IMR-90 (cell line): ENCODE results near the gene BUB1. TPM values are rescaled to one million over a fixed set of nuclear protein-coding genes. Genes with fewer than 3 reads are reported as not detected.

Experiments used
- ATAC-seq: fragments of 200-7000 bp; cut with Tn5 transposase; 2 replicates; pipeline ENCODE4 v1.9.1; 2020; ENCODE audit warnings: low read depth, mild to moderate bottlenecking, moderate library complexity
- BruUV-seq: library from RNA; stranded (reverse); fragments of 400-500 nt; replicated peaks from 2 replicates; lab custom pipeline; 2021; lab: Mats Ljungman, UMichigan
- CTCF ChIA-PET: fragments of 300-600 bp; formaldehyde crosslinking; extraction: SDS; loops from one replicate; lab custom pipeline; 2021; ENCODE audit warnings: antibody characterized with exemption; lab: Yijun Ruan, JAX
- POLR2A ChIA-PET: fragments of 300-600 bp; sonication (Branson Sonifier 250); formaldehyde crosslinking; loops from one replicate; lab custom pipeline; 2022; ENCODE audit warnings: antibody characterized with exemption; ENCODE audit not compliant: unreplicated experiment; lab: Charles Lee
- DNase-seq: peaks from one replicate; pipeline ENCODE4 v3.0.0; 2013
- H2AFZ ChIP-seq: replicated peaks from 2 replicates; pipeline ENCODE3; 2013; ENCODE audit warnings: low read length, mild to moderate bottlenecking; ENCODE audit not compliant: poor library complexity
- H2AK5ac ChIP-seq: 2 replicates; pipeline ENCODE4 v1.6.1; 2013; ENCODE audit warnings: low read depth, low read length, inconsistent platforms
- H2AK9ac ChIP-seq: replicated peaks from 2 replicates; pipeline ENCODE3; 2013; ENCODE audit warnings: mild to moderate bottlenecking, low read depth, low read length, moderate library complexity; ENCODE audit not compliant: poor library complexity
- H2BK120ac ChIP-seq: 2 replicates; pipeline ENCODE4 v1.6.1; 2013; ENCODE audit warnings: low read depth, low read length, inconsistent platforms
- H2BK15ac ChIP-seq: 3 replicates; pipeline ENCODE4 v1.6.1; 2013; ENCODE audit warnings: low read depth, low read length, inconsistent platforms
- H2BK20ac ChIP-seq: 2 replicates; pipeline ENCODE4 v1.6.1; 2013; ENCODE audit warnings: low read depth, mild to moderate bottlenecking, inconsistent platforms, low read length, moderate library complexity
- H2BK5ac ChIP-seq: 2 replicates; pipeline ENCODE4 v1.6.1; 2013; ENCODE audit warnings: mild to moderate bottlenecking, low read depth, low read length, inconsistent platforms; ENCODE audit not compliant: poor library complexity, severe bottlenecking
- H3K14ac ChIP-seq: replicated peaks from 2 replicates; pipeline ENCODE4 v1.6.1; 2013; ENCODE audit warnings: low read depth, low read length, inconsistent platforms
- H3K18ac ChIP-seq: 2 replicates; pipeline ENCODE4 v1.6.1; 2013; ENCODE audit warnings: low read depth, low read length, control low read depth
- H3K23ac ChIP-seq: 2 replicates; pipeline ENCODE4 v1.6.1; 2013; ENCODE audit warnings: low read depth, low read length, inconsistent platforms
- H3K27ac ChIP-seq: 2 replicates; pipeline ENCODE4 v1.5.1; 2013; ENCODE audit warnings: mild to moderate bottlenecking, control low read depth, low read length; ENCODE audit not compliant: insufficient read depth
- H3K27me3 ChIP-seq: 2 replicates; pipeline ENCODE4 v1.6.1; 2013; ENCODE audit warnings: low read length; ENCODE audit not compliant: control insufficient read depth, insufficient read depth
- H3K36me3 ChIP-seq: 2 replicates; pipeline ENCODE4 v1.6.1; 2013; ENCODE audit warnings: low read length, mixed read lengths; ENCODE audit not compliant: control insufficient read depth, insufficient read depth
- H3K4ac ChIP-seq: 2 replicates; pipeline ENCODE4 v1.6.1; 2013; ENCODE audit warnings: low read depth, low read length, inconsistent platforms
- H3K4me1 ChIP-seq: 2 replicates; pipeline ENCODE4 v1.6.1; 2013; ENCODE audit warnings: low read length, mixed read lengths; ENCODE audit not compliant: control insufficient read depth, insufficient read depth
- H3K4me2 ChIP-seq: 2 replicates; pipeline ENCODE4 v1.6.1; 2013; ENCODE audit warnings: low read depth, mild to moderate bottlenecking, control low read depth, low read length, moderate library complexity
- H3K4me3 ChIP-seq: 2 replicates; pipeline ENCODE4 v1.5.1; 2013; ENCODE audit warnings: low read depth, mild to moderate bottlenecking, control low read depth, low read length, moderate library complexity; ENCODE audit not compliant: insufficient read depth
- H3K56ac ChIP-seq: 2 replicates; pipeline ENCODE4 v1.6.1; 2013; ENCODE audit warnings: low read length, inconsistent platforms; ENCODE audit not compliant: insufficient read depth; ENCODE audit errors: extremely low read depth
- H3K79me1 ChIP-seq, 2 experiments: 2 replicates each; pipeline ENCODE4 v1.6.1; 2013; ENCODE audit warnings: low read length in 2 of 2, inconsistent platforms in 1 of 2, low read depth in 1 of 2
- H3K9ac ChIP-seq: 2 replicates; pipeline ENCODE4 v1.6.1; 2013; ENCODE audit warnings: low read depth, low read length, control low read depth
- H3K9me1 ChIP-seq: 2 replicates; pipeline ENCODE4 v1.6.1; 2013; ENCODE audit warnings: low read length, inconsistent platforms; ENCODE audit not compliant: insufficient read depth
- H3K9me3 ChIP-seq: 2 replicates; pipeline ENCODE4 v1.6.1; 2013; ENCODE audit warnings: low read length; ENCODE audit not compliant: control insufficient read depth, insufficient read depth
- H4K20me1 ChIP-seq: 2 replicates; pipeline ENCODE4 v1.6.1; 2013; ENCODE audit warnings: low read length, inconsistent platforms; ENCODE audit not compliant: insufficient read depth
- H4K5ac ChIP-seq: 2 replicates; pipeline ENCODE4 v1.6.1; 2013; ENCODE audit warnings: mild to moderate bottlenecking, low read depth, low read length, control low read depth
- H4K8ac ChIP-seq, 2 experiments: 2 replicates each; pipeline ENCODE4 v1.6.1; 2013; ENCODE audit warnings: low read depth in 2 of 2, low read length in 2 of 2, control low read depth in 1 of 2, inconsistent platforms in 1 of 2
- H4K91ac ChIP-seq: 2 replicates; pipeline ENCODE4 v1.6.1; 2013; ENCODE audit warnings: low read depth, low read length, inconsistent platforms; ENCODE audit not compliant: insufficient read depth
- MXI1 ChIP-seq: IDR thresholded peaks from 2 replicates; pipeline ENCODE4 v1.6.1; 2012; ENCODE audit warnings: low read depth, mild to moderate bottlenecking, low read length, moderate library complexity, borderline replicate concordance
- SMC3 ChIP-seq: fragments of 150-350 bp; IDR thresholded peaks from 2 replicates; pipeline ENCODE4 v1.6.1; 2016; ENCODE audit warnings: low read depth, mild to moderate bottlenecking, antibody characterized with exemption, low read length, moderate library complexity
- WGBS, 2 experiments: methylation state at CpG; one replicate each; pipeline versions ENCODE4 v1.1.5 to v1.1.7; 2013; ENCODE audit warnings: missing lambda C conversion rate in 2 of 2; ENCODE audit not compliant: insufficient read length in 1 of 2; ENCODE audit errors: extremely low coverage in 2 of 2; 5-methylcytosine and 5-hydroxymethylcytosine counted together
- dilution Hi-C: fragments of 300-500 bp; cut with HindIII; formaldehyde crosslinking; loops from one replicate; pipeline ENCODE4 v1.14.3; 2018; ENCODE audit warnings: low sequenced_read_pairs; ENCODE audit not compliant: unreplicated experiment
- in situ Hi-C: fragments of 300-500 bp; cut with MboI; formaldehyde crosslinking; loops from 3 replicates; pipeline ENCODE4 v1.14.3; 2019; ENCODE audit warnings: low sequenced_read_pairs, inconsistent platforms, mixed read lengths
- intact Hi-C: fragments of 100-400 bp; cut with micrococcal nuclease; formaldehyde crosslinking; loops from 2 replicates; pipeline ENCODE4 v1.10.0; 2022
- polyA plus RNA-seq, 3 experiments: library from polyadenylated mRNA; depleted of rRNA; stranded (reverse); fragments of >200 nt; gene quantifications; 2 replicates each; pipeline ENCODE4 v1.2.3, GENCODE V29; 2012; ENCODE audit warnings: low replicate concordance in 1 of 3
- total RNA-seq: library from RNA; depleted of rRNA; stranded (reverse); fragments of >200 nt; gene quantifications from 2 replicates; pipeline ENCODE4 v1.2.3, GENCODE V29; 2012

Gene BUB1
- total and polyA plus RNA-seq, 2 of the 4 experiments (the other 2 are of a cell fraction) = 19.6 to 43.4 TPM

DNA sequence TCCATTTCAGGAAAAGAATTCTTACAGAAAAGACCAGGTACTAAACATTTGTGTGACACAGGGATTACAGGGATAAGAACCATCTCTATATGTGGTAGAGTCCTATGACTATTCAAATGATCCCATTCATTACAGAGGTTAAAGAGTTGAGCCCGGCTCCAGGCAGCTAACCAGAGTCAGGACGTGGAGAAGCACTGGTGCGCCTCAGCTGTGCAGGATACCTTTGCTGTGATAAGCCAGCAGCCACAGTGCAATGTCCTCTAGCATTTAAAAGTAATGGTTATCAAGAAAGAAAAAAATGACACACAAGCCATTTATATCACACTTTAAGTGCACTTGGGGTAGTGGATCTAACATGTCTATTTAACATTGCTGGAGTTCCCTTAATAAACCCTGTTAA, 17.3 kb downstream of the BUB1 start:
- Histone ChIP-seq H2BK120ac (no peak overlapping the region), H3K79me1 (peaks cover 8 to 25% of the 10 kb centered on the region in 2 experiments; a peak in 3 of 4 replicates), H2BK15ac (no peak overlapping the region), H3K36me3 (peaks cover 2% of the 10 kb centered on the region; the same call in 1 of the 2 replicates), H3K9ac (no peak overlapping the region), H2AFZ (no peak overlapping the region), H4K20me1 (no peaks in the 10 kb centered on the region), H3K9me3 (no peaks in the 10 kb centered on the region), H3K27ac (no peak overlapping the region), H3K4ac (no peak overlapping the region), H3K4me2 (no peak overlapping the region), H3K56ac (no peak overlapping the region), H3K4me1 (peaks cover 4% of the 10 kb centered on the region), H3K27me3 (no peaks in the 10 kb centered on the region), H3K4me3 (no peak overlapping the region), H2BK20ac (no peak overlapping the region), H2AK5ac (no peak overlapping the region), H3K18ac (no peak overlapping the region), H2BK5ac (no peak overlapping the region), H3K9me1 (peaks cover 6% of the 10 kb centered on the region; the same call in 1 of the 2 replicates), H4K91ac (no peak overlapping the region; the same call in 1 of the 2 replicates), H3K14ac (no peak overlapping the region), H3K23ac (no peak overlapping the region), H4K5ac (no peak overlapping the region), H4K8ac (no peak overlapping the region), H2AK9ac (no peak overlapping the region)
- intact Hi-C loops (no loop called here), dilution Hi-C loops (no loop called here), in situ Hi-C loops (no loop called here)
- no peak for ATAC-seq
- TF ChIP-seq SMC3 (no peak), MXI1 (no peak)
- CTCF ChIA-PET = interaction anchor here (1.0 kb wide), 1 partner anchor 18 kb away, joined by 3 read pairs; no protein-coding TSS in a partner anchor
- no peak for DNase-seq
- BruUV-seq = no TSS peak
- POLR2A ChIA-PET = no interaction called here
- WGBS, 2 experiments = no CpG with 5 or more reads among the region's 3 CpGs
